Endodermal cell (in vitro differentiated cells): ENCODE data around the gene MACROD2. TPM values are rescaled to one million over a fixed set of nuclear protein-coding genes. Genes with fewer than 3 reads are reported as not detected.

ENCODE experiments used
- DNase-seq: peaks from one replicate; pipeline ENCODE4 v3.0.0-alpha.2; 2017
- H3K27ac ChIP-seq: 2 replicates; pipeline ENCODE4 v1.5.1; 2013; ENCODE audit warnings: mild to moderate bottlenecking, low read depth, low read length, moderate library complexity
- H3K27me3 ChIP-seq: 2 replicates; pipeline ENCODE4 v1.6.1; 2013; ENCODE audit warnings: mild to moderate bottlenecking, low read length, moderate library complexity; ENCODE audit not compliant: insufficient read depth, control insufficient read depth, poor library complexity, severe bottlenecking
- H3K36me3 ChIP-seq: 2 replicates; pipeline ENCODE4 v1.7.0; 2013; ENCODE audit warnings: mild to moderate bottlenecking, low read length, moderate library complexity; ENCODE audit not compliant: control insufficient read depth, insufficient read depth
- H3K4me1 ChIP-seq: one replicate; pipeline ENCODE4 v1.7.0; 2013; ENCODE audit warnings: low read length; ENCODE audit not compliant: control insufficient read depth, insufficient read depth
- H3K4me3 ChIP-seq: 2 replicates; pipeline ENCODE4 v1.5.1; 2013; ENCODE audit warnings: mild to moderate bottlenecking, low read length, moderate library complexity
- H3K9ac ChIP-seq: 2 replicates; pipeline ENCODE4 v1.6.1; 2013; ENCODE audit warnings: mild to moderate bottlenecking, low read length, moderate library complexity; ENCODE audit not compliant: poor library complexity, severe bottlenecking; ENCODE audit errors: extremely low read depth
- H3K9me3 ChIP-seq: 2 replicates; pipeline ENCODE4 v1.6.1; 2013; ENCODE audit warnings: mild to moderate bottlenecking, low read length, moderate library complexity; ENCODE audit not compliant: control insufficient read depth
- H3K27ac Mint-ChIP-seq: 2 replicates; pipeline ENCODE4 v1.8.0; 2020; ENCODE audit warnings: mixed read lengths
- H3K27me3 Mint-ChIP-seq: 2 replicates; pipeline ENCODE4 v1.8.0; 2021; ENCODE audit warnings: mild to moderate bottlenecking, mixed read lengths; ENCODE audit not compliant: insufficient read depth
- H3K36me3 Mint-ChIP-seq: 2 replicates; pipeline ENCODE4 v1.8.0; 2020; ENCODE audit warnings: low read depth, mixed read lengths
- H3K4me1 Mint-ChIP-seq: 2 replicates; pipeline ENCODE4 v1.8.0; 2020; ENCODE audit warnings: mixed read lengths
- H3K4me3 Mint-ChIP-seq: 2 replicates; pipeline ENCODE4 v1.8.0; 2020; ENCODE audit warnings: mild to moderate bottlenecking, moderate library complexity, mixed read lengths
- H3K9me3 Mint-ChIP-seq: 2 replicates; pipeline ENCODE4 v1.8.0; 2020; ENCODE audit warnings: mild to moderate bottlenecking, mixed read lengths
- WGBS, 2 experiments: methylation state at CpG; one replicate each; pipeline versions ENCODE4 v1.1.5 to v1.1.7; 2013; ENCODE audit warnings: missing lambda C conversion rate in 2 of 2, mixed read lengths in 1 of 2; ENCODE audit not compliant: insufficient coverage in 1 of 2, insufficient read length in 1 of 2; 5-methylcytosine and 5-hydroxymethylcytosine counted together
- total RNA-seq, 2 donors: library from RNA; stranded (reverse); fragmentation: NEBNext Ultra II Directional in 1 of 2; extraction: Animal tissue kit (Norgen Biotek cat#: 25700) in 1 of 2; gene quantifications; 2 replicates in 1 of 2; 3 replicates in 1 of 2; pipeline ENCODE4 v1.2.1, GENCODE V29; 2021
- TF ChIP-seq, protein P1 (sequence below): fragments of 200-600 bp; sonication (generic); conservative IDR thresholded peaks from 2 replicates; pipeline ENCODE4 v1.5.0; 2021; ENCODE audit warnings: antibody characterized with exemption, mild to moderate bottlenecking

Gene MACROD2
- total RNA-seq, 2 donors from 2014 or later = 2.3 to 4.8 TPM

DNA sequence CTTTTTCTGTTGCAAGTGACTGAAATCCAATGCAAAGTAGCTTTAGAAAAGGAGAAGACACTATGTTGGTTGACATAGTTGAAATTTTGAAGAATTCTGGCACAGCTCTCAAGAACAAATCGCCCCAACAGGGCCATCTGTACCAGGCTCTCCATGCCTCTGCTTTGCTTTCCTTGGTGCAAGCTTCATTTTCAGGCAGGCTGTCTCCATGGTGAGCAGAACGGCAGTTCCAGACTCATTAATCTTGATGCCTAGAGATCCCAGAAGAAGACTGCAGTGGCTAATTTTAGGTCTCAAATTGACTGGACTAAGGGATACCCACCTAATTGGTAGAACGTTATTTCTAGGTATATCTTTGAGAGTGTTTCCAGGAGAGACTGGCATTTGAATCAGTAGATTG lies 1292.8 kb downstream of the MACROD2 start:
- Mint-ChIP-seq H3K4me1 (no peaks in the 10 kb centered on the region), H3K4me3 (no peak overlapping the region), H3K9me3 (no peaks in the 10 kb centered on the region), H3K36me3 (no peaks in the 10 kb centered on the region), H3K27me3 (no peaks in the 10 kb centered on the region), H3K27ac (no peak overlapping the region)
- WGBS, 2 experiments = 88 to 90% methylated on average over 2 to 3 of the region's 3 CpGs
- Histone ChIP-seq H3K4me3 (no peak overlapping the region), H3K4me1 (no peaks in the 10 kb centered on the region), H3K9me3 (no peaks in the 10 kb centered on the region), H3K27ac (no peak overlapping the region), H3K9ac (no peak overlapping the region), H3K36me3 (no peaks in the 10 kb centered on the region), H3K27me3 (no peaks in the 10 kb centered on the region)
- no peak for DNase-seq
- TF ChIP-seq, protein P1, sequence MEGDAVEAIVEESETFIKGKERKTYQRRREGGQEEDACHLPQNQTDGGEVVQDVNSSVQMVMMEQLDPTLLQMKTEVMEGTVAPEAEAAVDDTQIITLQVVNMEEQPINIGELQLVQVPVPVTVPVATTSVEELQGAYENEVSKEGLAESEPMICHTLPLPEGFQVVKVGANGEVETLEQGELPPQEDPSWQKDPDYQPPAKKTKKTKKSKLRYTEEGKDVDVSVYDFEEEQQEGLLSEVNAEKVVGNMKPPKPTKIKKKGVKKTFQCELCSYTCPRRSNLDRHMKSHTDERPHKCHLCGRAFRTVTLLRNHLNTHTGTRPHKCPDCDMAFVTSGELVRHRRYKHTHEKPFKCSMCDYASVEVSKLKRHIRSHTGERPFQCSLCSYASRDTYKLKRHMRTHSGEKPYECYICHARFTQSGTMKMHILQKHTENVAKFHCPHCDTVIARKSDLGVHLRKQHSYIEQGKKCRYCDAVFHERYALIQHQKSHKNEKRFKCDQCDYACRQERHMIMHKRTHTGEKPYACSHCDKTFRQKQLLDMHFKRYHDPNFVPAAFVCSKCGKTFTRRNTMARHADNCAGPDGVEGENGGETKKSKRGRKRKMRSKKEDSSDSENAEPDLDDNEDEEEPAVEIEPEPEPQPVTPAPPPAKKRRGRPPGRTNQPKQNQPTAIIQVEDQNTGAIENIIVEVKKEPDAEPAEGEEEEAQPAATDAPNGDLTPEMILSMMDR = no peak

DNA sequence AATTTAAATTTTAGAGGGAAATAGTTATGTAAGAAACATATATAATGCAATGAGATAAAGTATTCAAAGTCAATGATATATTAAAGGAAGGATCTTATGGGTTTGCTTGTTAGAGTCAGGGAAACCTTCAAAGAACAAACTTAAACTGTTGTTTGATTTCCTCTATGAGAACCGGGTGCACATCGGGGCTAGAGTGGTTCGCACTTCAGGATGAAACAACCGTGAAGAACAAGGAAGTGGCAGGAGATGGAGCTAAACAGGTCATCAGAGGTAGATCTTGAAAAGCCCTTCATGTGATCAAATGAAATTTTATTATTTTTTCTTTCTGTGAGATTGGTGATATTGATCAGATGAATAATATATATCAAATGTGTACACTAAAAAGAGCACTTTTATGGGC lies 1294.0 kb downstream of the MACROD2 start:
- Histone ChIP-seq H3K27ac (no peak overlapping the region), H3K4me3 (no peak overlapping the region), H3K27me3 (no peaks in the 10 kb centered on the region), H3K9ac (no peak overlapping the region), H3K9me3 (no peaks in the 10 kb centered on the region), H3K36me3 (no peaks in the 10 kb centered on the region), H3K4me1 (no peaks in the 10 kb centered on the region)
- 69% methylated on average over 4 of the region's 4 CpGs for WGBS, 2 experiments
- H3K4me1 Mint-ChIP-seq = no peaks in the 10 kb centered on the region
- H3K27ac Mint-ChIP-seq = no peak overlapping the region
- TF ChIP-seq, protein P1 = no peak
- H3K4me3 Mint-ChIP-seq = no peak overlapping the region
- H3K9me3 Mint-ChIP-seq = no peaks in the 10 kb centered on the region
- no peaks in the 10 kb centered on the region for H3K27me3 Mint-ChIP-seq
- H3K36me3 Mint-ChIP-seq = no peaks in the 10 kb centered on the region
- no peak for DNase-seq

DNA sequence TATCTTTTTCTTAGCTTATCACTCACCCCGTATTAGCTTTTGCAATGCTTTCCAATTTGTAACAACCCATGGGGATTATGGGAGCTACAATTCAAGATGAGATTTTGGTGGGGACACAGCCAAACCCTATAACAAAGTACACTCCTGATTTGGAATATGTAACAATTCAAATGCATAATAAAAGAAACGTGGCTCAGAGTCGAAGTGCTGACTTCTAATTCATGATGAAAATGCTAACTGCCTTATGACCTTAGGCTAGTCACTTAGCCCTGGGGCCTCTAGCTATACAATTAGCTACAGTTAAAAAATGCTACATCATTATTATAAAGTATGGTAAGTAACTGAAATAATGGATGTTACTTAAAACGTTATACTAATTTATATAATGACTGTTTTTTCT lies 1297.1 kb downstream of the MACROD2 start:
- no peaks in the 10 kb centered on the region for H3K9me3 ChIP-seq
- H3K36me3 ChIP-seq = no peaks in the 10 kb centered on the region
- Mint-ChIP-seq H3K9me3 (no peaks in the 10 kb centered on the region), H3K4me3 (no peak overlapping the region), H3K27ac (no peak overlapping the region), H3K36me3 (no peaks in the 10 kb centered on the region), H3K4me1 (no peaks in the 10 kb centered on the region), H3K27me3 (no peaks in the 10 kb centered on the region)
- WGBS, 2 experiments = 96 to 100% methylated on average over 2 to 3 of the region's 4 CpGs
- H3K4me3 ChIP-seq = no peak overlapping the region
- no peak overlapping the region for H3K9ac ChIP-seq
- DNase-seq = no peak
- TF ChIP-seq, protein P1 = no peak
- H3K27ac ChIP-seq = no peak overlapping the region
- H3K4me1 ChIP-seq = no peaks in the 10 kb centered on the region
- H3K27me3 ChIP-seq = no peaks in the 10 kb centered on the region
